ENCODE measurements around the gene CCSER1.
"Not testable (repeated sequence)": the region's sequence is repeated elsewhere in the genome, so short reads cannot be mapped to it uniquely, and the experiment has no call there.

CCSER1 gene

GRCh38 chr4:90889171-90889570 is 762.0 kb downstream of the CCSER1 start:
- Mint-ChIP-seq H3K4me3 (no peak overlapping the region), H3K27me3 (ENCODE audit: low read depth, poor library complexity) (no peaks in the 10 kb centered on the region), H3K36me3 (ENCODE audit: low read depth) (no peaks in the 10 kb centered on the region), H3K4me1 (no peaks in the 10 kb centered on the region), H3K9me3 (no peaks in the 10 kb centered on the region), H3K27ac (no peak overlapping the region)
- no peak for DNase-seq
- TF ChIP-seq, protein P1, sequence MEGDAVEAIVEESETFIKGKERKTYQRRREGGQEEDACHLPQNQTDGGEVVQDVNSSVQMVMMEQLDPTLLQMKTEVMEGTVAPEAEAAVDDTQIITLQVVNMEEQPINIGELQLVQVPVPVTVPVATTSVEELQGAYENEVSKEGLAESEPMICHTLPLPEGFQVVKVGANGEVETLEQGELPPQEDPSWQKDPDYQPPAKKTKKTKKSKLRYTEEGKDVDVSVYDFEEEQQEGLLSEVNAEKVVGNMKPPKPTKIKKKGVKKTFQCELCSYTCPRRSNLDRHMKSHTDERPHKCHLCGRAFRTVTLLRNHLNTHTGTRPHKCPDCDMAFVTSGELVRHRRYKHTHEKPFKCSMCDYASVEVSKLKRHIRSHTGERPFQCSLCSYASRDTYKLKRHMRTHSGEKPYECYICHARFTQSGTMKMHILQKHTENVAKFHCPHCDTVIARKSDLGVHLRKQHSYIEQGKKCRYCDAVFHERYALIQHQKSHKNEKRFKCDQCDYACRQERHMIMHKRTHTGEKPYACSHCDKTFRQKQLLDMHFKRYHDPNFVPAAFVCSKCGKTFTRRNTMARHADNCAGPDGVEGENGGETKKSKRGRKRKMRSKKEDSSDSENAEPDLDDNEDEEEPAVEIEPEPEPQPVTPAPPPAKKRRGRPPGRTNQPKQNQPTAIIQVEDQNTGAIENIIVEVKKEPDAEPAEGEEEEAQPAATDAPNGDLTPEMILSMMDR (IDR thresholded peaks at IDR 0.05), result no peak

- peaks cover 29% of the 10 kb centered on the region for H3K9me3 Mint-ChIP-seq
- not testable (repeated sequence) for H3K36me3 Mint-ChIP-seq (ENCODE audit: low read depth); DNase-seq; H3K4me3 Mint-ChIP-seq; H3K4me1 Mint-ChIP-seq; H3K27me3 Mint-ChIP-seq (ENCODE audit: low read depth, poor library complexity); H3K27ac Mint-ChIP-seq
These were observed 776.2 kb downstream of the CCSER1 start for GRCh38 chr4:90903413-90903812.

DNA sequence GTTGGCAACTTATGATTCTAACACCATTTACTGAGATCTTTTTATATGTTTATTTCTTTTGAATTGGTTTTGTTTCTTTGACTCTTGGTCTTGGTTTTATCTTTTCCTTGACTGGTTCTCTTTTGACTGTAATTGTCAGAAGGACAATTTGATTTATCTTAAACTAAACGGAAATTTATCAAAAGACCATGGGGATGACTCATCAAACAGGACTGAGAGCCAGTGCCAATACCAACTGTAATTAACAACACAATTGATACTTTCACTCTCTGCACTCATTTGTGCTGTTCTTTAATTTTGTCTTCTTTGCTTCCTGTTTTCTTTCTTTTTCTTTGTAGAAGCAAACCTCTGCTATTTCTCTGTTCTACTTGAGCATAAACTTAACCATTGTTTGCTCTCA is 776.8 kb downstream of the CCSER1 start:
- Mint-ChIP-seq H3K27ac (no peak overlapping the region), H3K9me3 (peaks cover 29% of the 10 kb centered on the region), H3K36me3 (ENCODE audit: low read depth) (no peaks in the 10 kb centered on the region), H3K4me3 (no peak overlapping the region), H3K27me3 (ENCODE audit: low read depth, poor library complexity) (no peaks in the 10 kb centered on the region), H3K4me1 (no peaks in the 10 kb centered on the region)
- DNase-seq, result no peak
- TF ChIP-seq, protein P1 (IDR thresholded peaks at IDR 0.05), result no peak

DNA sequence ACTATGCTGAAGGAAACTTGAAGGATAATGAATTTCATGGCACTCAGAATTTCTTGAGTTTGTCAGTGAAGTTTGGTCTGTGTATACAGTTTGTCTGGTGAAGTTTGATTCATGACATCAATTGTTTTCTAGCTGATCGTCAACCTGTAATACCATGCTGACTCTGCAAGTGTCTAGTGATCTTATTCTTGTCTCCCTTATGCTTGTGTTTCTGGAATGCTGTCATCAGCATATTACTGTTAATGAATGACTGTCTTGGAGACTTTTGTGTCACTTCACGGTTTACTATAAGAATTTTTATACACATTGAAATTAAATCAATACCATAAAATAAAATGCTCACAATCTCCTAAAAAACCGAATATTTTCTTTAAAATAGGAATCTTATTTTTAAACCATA is 779.0 kb downstream of the CCSER1 start:
- Mint-ChIP-seq H3K4me1 (no peaks in the 10 kb centered on the region), H3K36me3 (ENCODE audit: low read depth) (no peaks in the 10 kb centered on the region), H3K4me3 (no peak overlapping the region), H3K9me3 (peaks cover 21% of the 10 kb centered on the region), H3K27me3 (ENCODE audit: low read depth, poor library complexity) (no peaks in the 10 kb centered on the region), H3K27ac (no peak overlapping the region)
- DNase-seq, result no peak
- TF ChIP-seq, protein P1 (IDR thresholded peaks at IDR 0.05), result no peak

DNA sequence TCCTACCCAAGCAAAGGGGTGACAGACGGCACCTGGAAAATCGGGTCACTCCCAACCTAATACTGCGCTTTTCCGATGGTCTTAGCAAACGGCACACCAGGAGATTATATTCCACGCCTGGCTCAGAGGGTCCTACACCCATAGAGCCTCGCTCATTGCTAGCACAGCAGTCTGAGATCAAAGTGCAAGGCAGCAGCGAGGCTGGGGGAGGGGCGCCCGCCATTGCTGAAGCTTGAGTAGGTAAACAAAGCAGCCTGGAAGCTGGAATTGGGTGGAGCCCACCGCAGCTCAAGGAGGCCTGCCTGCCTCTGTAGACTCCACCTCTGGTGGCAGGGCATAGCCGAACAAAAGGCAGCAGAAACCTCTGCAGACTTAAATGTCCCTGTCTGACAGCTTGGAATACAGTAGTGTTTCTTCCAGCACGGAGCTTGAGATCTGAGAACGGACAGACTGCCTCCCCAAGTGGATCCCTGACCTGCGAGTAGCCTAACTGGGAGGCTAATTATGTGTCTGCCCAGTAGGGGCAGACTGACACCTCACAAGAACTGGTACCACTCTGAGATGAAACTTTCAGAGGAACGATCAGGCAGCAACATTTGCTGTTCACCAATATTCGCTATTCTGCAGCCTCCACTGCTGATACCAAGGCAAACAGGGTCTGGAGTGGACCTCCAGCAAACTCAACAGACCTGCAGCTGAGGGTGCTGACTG is 784.7 kb downstream of the CCSER1 start:
- H3K27ac Mint-ChIP-seq; H3K27me3 Mint-ChIP-seq (ENCODE audit: low read depth, poor library complexity); H3K4me3 Mint-ChIP-seq; H3K4me1 Mint-ChIP-seq; DNase-seq; H3K36me3 Mint-ChIP-seq (ENCODE audit: low read depth): not testable (repeated sequence)
- H3K9me3 Mint-ChIP-seq, result peaks cover 23% of the 10 kb centered on the region

- no peak overlapping the region for H3K27ac Mint-ChIP-seq
- no peak overlapping the region for H3K4me3 Mint-ChIP-seq
- TF ChIP-seq, protein P1 (IDR thresholded peaks at IDR 0.05), result no peak
- no peaks in the 10 kb centered on the region for H3K9me3 Mint-ChIP-seq
- H3K36me3 Mint-ChIP-seq (ENCODE audit: low read depth), result no peaks in the 10 kb centered on the region
- DNase-seq, result no peak
- no peaks in the 10 kb centered on the region for H3K27me3 Mint-ChIP-seq (ENCODE audit: low read depth, poor library complexity)
- no peaks in the 10 kb centered on the region for H3K4me1 Mint-ChIP-seq
These were observed 795.0 kb downstream of the CCSER1 start for GRCh38 chr4:90922174-90922573.

GRCh38 chr4:90926957-90927356 is 799.8 kb downstream of the CCSER1 start:
- no peaks in the 10 kb centered on the region for H3K27me3 Mint-ChIP-seq (ENCODE audit: low read depth, poor library complexity)
- no peak overlapping the region for H3K4me3 Mint-ChIP-seq
- no peak overlapping the region for H3K27ac Mint-ChIP-seq

More at GRCh38 chr4:90926957-90927356, 799.8 kb downstream of the CCSER1 start:
- no peak for DNase-seq
- H3K4me1 Mint-ChIP-seq, result no peaks in the 10 kb centered on the region
- TF ChIP-seq, protein P1 (IDR thresholded peaks at IDR 0.05), result no peak
- no peaks in the 10 kb centered on the region for H3K36me3 Mint-ChIP-seq (ENCODE audit: low read depth)
- no peaks in the 10 kb centered on the region for H3K9me3 Mint-ChIP-seq

All from nephron progenitor cell (in vitro differentiated cells).